Stomach (tissue), 9 donors: ENCODE measurements around the gene ITPR2. TPM values are rescaled to one million over a fixed set of nuclear protein-coding genes. Genes with fewer than 3 reads are reported as not detected.

Experiments used
- DNase-seq, 2 donors: peaks; one replicate each; pipeline versions ENCODE4 v3.0.0 to v3.0.0-alpha.2; 2013 to 2019
- H3K27ac ChIP-seq, 5 donors: fragments of 200-600 bp in 4 of 5; sonication (generic) in 4 of 5; one replicate each; pipeline ENCODE4 v1.5.1; 2013 to 2019; ENCODE audit warnings: mild to moderate bottlenecking in 1 of 5, moderate library complexity in 1 of 5
- H3K27me3 ChIP-seq, 3 donors: fragments of 200-600 bp; sonication (generic); one replicate each; pipeline ENCODE4 v1.5.1; 2017 to 2019; ENCODE audit warnings: mixed run types in 1 of 3
- H3K36me3 ChIP-seq, 4 donors: fragments of 200-600 bp; sonication (generic); 1 replicate in 3 of 4; 2 replicates in 1 of 4; pipeline ENCODE4 v1.5.1; 2016 to 2019
- H3K4me1 ChIP-seq, 4 donors: fragments of 200-600 bp; sonication (generic); one replicate each; pipeline ENCODE4 v1.5.1; 2016 to 2019
- H3K4me3 ChIP-seq, 4 donors: fragments of 200-600 bp; sonication (generic) in 3 of 4; one replicate each; pipeline ENCODE4 v1.5.1; 2016 to 2019; ENCODE audit warnings: mild to moderate bottlenecking in 1 of 4
- H3K9me3 ChIP-seq, 4 donors: fragments of 200-600 bp; sonication (generic); one replicate each; pipeline ENCODE4 v1.5.1; 2016 to 2019
- CTCF ChIP-seq, 7 experiments: fragments of 450-650 bp in 4 of 7; fragments of 200-600 bp in 3 of 7; sonication (generic) in 3 of 7; IDR thresholded peaks; one replicate each; pipeline ENCODE4 v1.5.1; 2016 to 2019; ENCODE audit warnings: antibody characterized with exemption in 7 of 7, control low read depth in 2 of 7, mild to moderate bottlenecking in 1 of 7
- EP300 ChIP-seq: sonication (generic); formaldehyde crosslinking; IDR thresholded peaks from one replicate; pipeline ENCODE4 v1.6.1; 2017; ENCODE audit warnings: antibody characterized with exemption
- POLR2A ChIP-seq, 4 donors: fragments of 450-650 bp; IDR thresholded peaks; one replicate each; pipeline ENCODE4 v1.6.1; 2016; ENCODE audit warnings: antibody characterized with exemption in 4 of 4, control low read depth in 2 of 4, mild to moderate bottlenecking in 1 of 4, moderate library complexity in 1 of 4
- POLR2AphosphoS5 ChIP-seq, 3 donors: sonication (generic); formaldehyde crosslinking; IDR thresholded peaks; one replicate each; pipeline ENCODE4 v1.6.1; 2016; ENCODE audit warnings: antibody characterized with exemption in 3 of 3
- WGBS, 5 donors: extraction: QIAGEN DNeasy Blood & Tissue Kit in 3 of 5; methylation state at CpG; one replicate each; pipeline versions ENCODE4 v1.1.5 to v1.1.7; 2013 to 2018; 5-methylcytosine and 5-hydroxymethylcytosine counted together
- intact Hi-C: fragments of 100-400 bp; cut with DNase I; formaldehyde crosslinking; loops from one replicate; pipeline ENCODE4 v1.15.1; 2023; ENCODE audit warnings: low total_unique reads
- polyA plus RNA-seq, 3 donors: library from polyadenylated mRNA; stranded (reverse); fragments of 200-250 nt; gene quantifications; one replicate each; pipeline ENCODE4 v1.2.3, GENCODE V29; 2013
- total RNA-seq, 5 donors: library from RNA; depleted of rRNA; stranded (reverse); fragments of >200 nt; gene quantifications; one replicate each; pipeline versions ENCODE4 v1.1.0 to v1.2.3, GENCODE V29; 2014 to 2016
- donor health status: healthy with polysubstance abuse.
- donor health status: Bipolar disorder and iron deficiency.
- donor health status: healthy.

The ITPR2 gene
- total and polyA plus RNA-seq, 8 donors: 1.4 to 172 (median 23.4) TPM

- Histone ChIP-seq H3K4me1 (peaks cover 13 to 32% (median 18%) of the 10 kb centered on the region in 4 donors), H3K27me3 (no peaks in the 10 kb centered on the region), H3K36me3 (no peaks in the 10 kb centered on the region), H3K27ac (no peak overlapping the region), H3K9me3 (peaks cover 4 to 7% (median 5%) of the 10 kb centered on the region in 4 donors), H3K4me3 (no peak overlapping the region)
- intact Hi-C loops: no loop called here
- no peak for DNase-seq
- WGBS, 5 donors: 89 to 94% (median 92%) methylated on average over 4 of the region's 4 CpGs
- TF ChIP-seq POLR2A (IDR thresholded peaks at IDR 0.05): no peak
- no peak for TF ChIP-seq CTCF (IDR thresholded peaks at IDR 0.05)
- TF ChIP-seq EP300: no peak
- TF ChIP-seq POLR2AphosphoS5 (IDR thresholded peaks at IDR 0.05): no peak
These were observed 61.1 kb downstream of the ITPR2 start for GRCh38 chr12:26771861-26772260.

GRCh38 chr12:26770239-26771070 is 62.5 kb downstream of the ITPR2 start:
- intact Hi-C loops: no loop called here
- H3K9me3 ChIP-seq: no peaks in the 10 kb centered on the region
- DNase-seq: no peak
- H3K36me3 ChIP-seq: no peaks in the 10 kb centered on the region
- no peak overlapping the region for H3K27ac ChIP-seq
- no peaks in the 10 kb centered on the region for H3K27me3 ChIP-seq
- TF ChIP-seq EP300: no peak
- TF ChIP-seq POLR2AphosphoS5 (IDR thresholded peaks at IDR 0.05): no peak
- no peak for TF ChIP-seq CTCF (IDR thresholded peaks at IDR 0.05)
- no peak for TF ChIP-seq POLR2A (IDR thresholded peaks at IDR 0.05)
- 78 to 96% (median 91%) methylated on average over 5 of the region's 5 CpGs for WGBS, 5 donors
- peaks cover 13 to 32% (median 18%) of the 10 kb centered on the region in 4 donors for H3K4me1 ChIP-seq
- H3K4me3 ChIP-seq: no peak overlapping the region

- no peak for DNase-seq
- intact Hi-C loops: no loop called here
- H3K36me3 ChIP-seq: no peaks in the 10 kb centered on the region
- WGBS, 5 donors: 18 to 42% (median 19%) methylated on average over 3 of the region's 3 CpGs
- H3K27me3 ChIP-seq: no peaks in the 10 kb centered on the region
- peak overlapping the region in 1 of 5 donors; percentile 30 for H3K27ac ChIP-seq
- H3K4me1 ChIP-seq: peaks cover 13 to 32% (median 18%) of the 10 kb centered on the region in 4 donors
- no peaks in the 10 kb centered on the region for H3K9me3 ChIP-seq
- H3K4me3 ChIP-seq: no peak overlapping the region
- TF ChIP-seq EP300 (no peak), POLR2A (IDR thresholded peaks at IDR 0.05) (no peak), POLR2AphosphoS5 (IDR thresholded peaks at IDR 0.05) (no peak), CTCF (IDR thresholded peaks at IDR 0.05) (no peak)
These were observed 63.4 kb downstream of the ITPR2 start for GRCh38 chr12:26769611-26770010.

- Histone ChIP-seq H3K4me1 (peaks cover 13 to 32% (median 18%) of the 10 kb centered on the region in 4 donors), H3K27me3 (no peaks in the 10 kb centered on the region), H3K27ac (peak overlapping the region; percentile 17 to 40 (median 31)), H3K9me3 (no peaks in the 10 kb centered on the region), H3K36me3 (no peaks in the 10 kb centered on the region), H3K4me3 (no peak overlapping the region)
- TF ChIP-seq EP300: no peak
- TF ChIP-seq POLR2AphosphoS5 (IDR thresholded peaks at IDR 0.05): peak in 2 of 3 donors; percentile 61 to 89
- TF ChIP-seq POLR2A (IDR thresholded peaks at IDR 0.05): no peak
- TF ChIP-seq CTCF (IDR thresholded peaks at IDR 0.05): no peak
- DNase-seq: peak in 1 of 2 donors; percentile 78
- 23 to 53% (median 31%) methylated on average over 1 of the region's 1 CpG for whole genome bisulfite sequencing, 5 donors
- intact Hi-C loops: no loop called here
These were observed 64.1 kb downstream of the ITPR2 start for GRCh38 chr12:26768611-26769603.
